Esophagus squamous epithelium (tissue), 4 donors: Measurements from ENCODE around the gene LRRC61.
A peak's percentile ranks its signal among the peaks of the same experiment; 100 is the strongest.

ENCODE experiments used
- CTCF ChIP-seq, 6 experiments: fragments of 450-650 bp in 4 of 6; fragments of 200-600 bp in 2 of 6; sonication (generic) in 2 of 6; IDR thresholded peaks; one replicate each; pipeline ENCODE4 v1.5.1; 2016 to 2019; ENCODE audit warnings: antibody characterized with exemption in 6 of 6, mild to moderate bottlenecking in 4 of 6, moderate library complexity in 4 of 6
- POLR2A ChIP-seq, 4 donors: fragments of 450-650 bp; IDR thresholded peaks; one replicate each; pipeline ENCODE4 v1.6.1; 2017; ENCODE audit warnings: antibody characterized with exemption in 4 of 4, mild to moderate bottlenecking in 4 of 4, moderate library complexity in 3 of 4

- TF ChIP-seq POLR2A (IDR thresholded peaks at IDR 0.05) (peak in 2 of 4 donors; percentile 79 to 89), CTCF (IDR thresholded peaks at IDR 0.05) (peak in 1 of 6 experiments; percentile 7)
Observed at GRCh38 chr7:150378853-150379440, 55.8 kb downstream of the LRRC61 start, which contains the start of gene ZNF775.
